ENCODE data around the gene SLC25A45.

Gene SLC25A45

DNA sequence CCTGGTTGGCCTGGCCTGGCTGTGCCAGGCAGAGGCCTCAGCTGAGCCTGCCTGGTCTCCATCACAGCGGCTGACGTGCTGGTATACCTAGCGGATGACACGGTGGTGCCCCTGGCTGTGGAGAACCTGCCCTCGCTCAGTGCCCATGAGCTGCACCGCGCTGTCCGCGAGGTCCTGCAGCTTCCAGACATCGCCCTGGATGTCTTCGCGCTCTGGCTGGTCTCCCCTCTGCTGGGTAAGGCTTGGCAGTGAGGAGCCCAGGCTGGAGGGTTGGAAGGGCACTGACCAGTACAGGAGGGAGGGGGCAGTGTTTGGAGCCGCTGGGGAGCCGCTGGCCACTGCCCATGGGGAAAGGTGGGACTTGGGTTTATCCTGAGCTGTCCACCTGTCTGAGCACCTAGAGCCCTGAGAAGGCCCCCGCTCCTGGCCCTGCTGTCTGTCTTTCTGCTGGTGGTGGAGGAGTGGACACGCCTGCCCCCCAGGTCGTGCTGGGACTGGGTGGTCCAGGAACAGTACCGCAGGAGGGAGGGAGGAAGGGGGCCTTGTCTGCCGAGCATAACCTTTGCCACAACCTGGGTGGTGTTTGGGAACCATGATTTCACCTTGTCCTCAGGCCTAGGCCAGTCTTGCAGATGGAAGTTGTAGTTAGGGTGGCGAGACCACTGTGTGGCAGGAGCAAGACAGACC is 7.0 kb upstream of the SLC25A45 start:
- DNase-seq (ENCODE audit: low read depth): no peak

DNA sequence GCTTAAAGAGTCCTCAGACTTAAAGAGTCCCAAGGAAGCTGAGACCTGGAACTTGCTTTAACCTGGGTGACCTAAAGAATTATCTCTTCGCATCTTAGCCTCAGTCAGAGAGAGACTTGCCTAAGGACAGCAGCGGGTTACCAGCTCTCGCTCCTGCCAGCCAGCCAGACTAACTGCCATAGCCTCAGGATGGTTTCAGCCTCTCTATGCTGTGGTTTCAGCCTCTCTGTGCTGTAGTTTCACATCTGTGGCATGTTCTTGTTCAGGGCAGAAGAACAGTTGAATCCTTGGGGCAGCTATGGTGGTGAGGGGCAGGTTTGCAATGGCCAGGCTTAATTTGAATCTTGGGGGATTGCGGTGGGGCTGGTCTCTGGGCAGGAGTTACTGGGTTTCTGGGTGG is 6.3 kb upstream of the SLC25A45 start:
- DNase-seq (ENCODE audit: low read depth): no peak

DNA sequence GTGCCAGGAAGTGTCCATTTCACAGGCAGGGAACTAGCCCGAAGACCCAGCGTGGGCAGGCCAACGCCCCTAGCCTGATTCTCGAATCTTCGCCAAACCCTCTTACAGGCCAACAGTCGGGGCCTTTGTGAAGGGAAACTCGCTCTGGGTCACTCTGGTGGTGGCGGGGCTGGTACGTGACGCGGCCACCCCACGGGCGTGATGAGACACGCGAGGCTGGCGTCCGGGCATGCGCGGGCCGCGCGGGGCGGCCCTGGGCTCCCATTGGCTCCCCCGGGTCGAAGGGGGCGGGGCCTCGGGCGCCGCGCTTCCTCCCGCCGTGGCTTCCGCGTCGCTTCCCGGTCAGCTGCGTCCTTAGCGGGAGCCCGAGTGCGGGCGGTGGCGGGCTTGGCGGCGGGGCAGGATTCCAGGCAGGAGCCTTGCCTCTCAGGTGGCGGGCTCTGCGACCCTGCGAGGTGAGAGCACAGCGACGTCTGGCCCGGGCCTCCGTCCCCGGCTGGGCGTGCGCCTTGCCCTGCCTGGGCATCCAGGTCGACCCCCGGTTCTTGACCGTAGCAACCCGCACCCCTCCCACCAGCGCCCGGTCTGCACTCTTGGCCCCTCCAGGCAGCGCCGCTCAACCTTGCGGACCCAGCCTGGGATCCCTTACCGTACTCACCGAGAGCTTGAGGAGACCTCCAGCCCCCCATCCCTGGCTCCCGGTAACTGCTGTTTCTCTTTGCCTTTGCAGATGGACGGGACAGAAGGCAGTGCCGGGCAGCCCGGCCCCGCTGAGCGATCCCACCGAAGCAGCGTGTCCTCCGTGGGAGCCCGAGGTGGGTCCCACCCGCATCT is 4.1 kb upstream of the SLC25A45 start, which contains the start of gene FRMD8:
Gene FRMD8 (plus strand): TSS at position 331 of the 834 bp plus-strand sequence. CDS start 400 bp downstream, at position 731.
- DNase-seq (ENCODE audit: low read depth): peak; percentile 82

DNA sequence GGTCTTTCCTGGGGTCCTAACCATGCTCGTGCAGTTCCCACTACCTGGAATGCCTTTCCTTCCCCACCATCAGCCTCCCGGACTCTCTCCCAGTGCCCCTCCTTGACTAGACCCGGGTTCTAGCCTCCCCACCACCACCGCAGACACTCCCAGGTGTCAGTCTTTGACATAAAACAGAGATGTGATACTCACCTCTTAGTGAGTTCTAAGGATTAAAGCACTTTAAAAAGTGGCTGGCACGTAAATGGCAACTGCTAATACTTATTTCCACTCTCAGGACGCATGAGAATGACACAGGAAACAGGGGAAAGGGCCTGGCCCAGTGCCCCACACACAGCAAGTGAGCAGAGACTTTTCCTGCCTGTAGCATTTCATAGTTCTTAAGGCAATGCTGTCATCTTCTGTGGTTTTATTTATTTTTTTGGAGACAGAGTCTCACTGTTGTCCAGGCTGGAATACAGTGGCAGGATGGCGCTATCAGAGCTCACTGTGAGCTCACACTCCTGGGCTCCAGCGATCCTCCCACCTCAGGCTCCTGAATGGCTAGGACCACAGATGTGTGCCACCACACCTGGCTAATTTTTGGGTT is 1.9 kb upstream of the SLC25A45 start:
- DNase-seq (ENCODE audit: low read depth): no peak

DNA sequence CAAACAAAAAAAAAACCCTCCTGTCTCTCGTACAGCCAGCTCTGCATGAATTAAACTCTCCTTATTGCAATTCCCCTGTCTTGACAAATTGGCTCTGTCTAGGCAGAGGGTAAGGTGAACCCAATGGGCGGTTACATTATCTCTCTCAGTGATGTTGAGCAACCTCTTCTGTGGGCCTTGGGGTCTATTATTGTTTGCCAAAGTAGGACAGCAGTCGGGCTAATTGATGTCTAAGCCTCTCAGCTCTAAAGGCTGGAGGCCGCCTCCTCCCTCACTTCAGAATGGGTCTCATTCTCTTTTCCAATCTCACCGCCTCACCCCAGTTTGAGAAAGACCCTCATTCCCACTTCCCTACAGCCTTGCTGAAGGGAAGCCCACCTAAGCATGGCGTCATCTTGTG is 1.3 kb upstream of the SLC25A45 start:
- no peak for DNase-seq (ENCODE audit: low read depth)

DNA sequence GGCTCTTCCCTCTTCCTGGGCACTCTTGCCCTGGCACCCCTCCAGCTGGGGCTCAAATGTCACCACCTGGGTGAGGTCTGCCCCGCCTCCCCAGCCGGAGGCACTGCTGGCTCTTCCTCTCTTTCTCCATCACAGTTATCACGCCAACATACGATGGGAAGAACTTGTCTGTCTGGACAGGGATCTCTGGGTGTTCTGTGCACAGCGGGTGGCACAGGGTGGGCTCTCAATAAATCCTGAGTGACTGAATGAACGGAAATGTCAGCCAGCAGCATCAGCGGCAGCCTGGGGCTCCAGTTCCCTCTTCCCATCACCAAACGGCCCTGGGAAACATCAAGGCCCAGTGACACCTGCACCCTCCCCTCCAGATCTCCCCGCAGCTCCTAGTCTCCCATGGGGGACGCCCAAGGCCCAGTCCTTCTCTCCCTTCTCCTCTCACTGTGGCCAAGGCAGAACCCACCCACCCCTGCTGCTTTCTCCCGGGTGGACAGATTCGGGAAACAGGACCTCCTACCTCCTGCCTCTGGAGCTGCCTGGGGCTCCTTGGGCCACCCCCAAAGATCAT is 440 bp upstream of the SLC25A45 start:
- no peak for DNase-seq (ENCODE audit: low read depth)

DNA sequence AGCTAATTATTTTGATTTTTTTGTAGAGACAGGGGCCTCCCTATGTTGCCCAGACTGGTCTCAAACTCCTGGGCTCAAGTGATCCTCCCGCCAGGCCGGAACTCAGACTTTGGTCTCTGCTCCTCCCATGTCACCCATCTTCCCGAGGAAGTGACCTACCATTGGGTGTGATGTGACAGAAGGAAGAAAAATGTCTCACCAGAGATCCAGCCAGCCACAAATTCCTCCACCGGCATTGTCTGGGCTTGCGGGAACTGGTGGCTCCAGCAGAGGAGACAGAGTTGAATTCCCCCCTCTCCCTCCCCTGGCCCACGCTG is 772 bp downstream of the SLC25A45 start:
- no peak for DNase-seq (ENCODE audit: low read depth)

DNA sequence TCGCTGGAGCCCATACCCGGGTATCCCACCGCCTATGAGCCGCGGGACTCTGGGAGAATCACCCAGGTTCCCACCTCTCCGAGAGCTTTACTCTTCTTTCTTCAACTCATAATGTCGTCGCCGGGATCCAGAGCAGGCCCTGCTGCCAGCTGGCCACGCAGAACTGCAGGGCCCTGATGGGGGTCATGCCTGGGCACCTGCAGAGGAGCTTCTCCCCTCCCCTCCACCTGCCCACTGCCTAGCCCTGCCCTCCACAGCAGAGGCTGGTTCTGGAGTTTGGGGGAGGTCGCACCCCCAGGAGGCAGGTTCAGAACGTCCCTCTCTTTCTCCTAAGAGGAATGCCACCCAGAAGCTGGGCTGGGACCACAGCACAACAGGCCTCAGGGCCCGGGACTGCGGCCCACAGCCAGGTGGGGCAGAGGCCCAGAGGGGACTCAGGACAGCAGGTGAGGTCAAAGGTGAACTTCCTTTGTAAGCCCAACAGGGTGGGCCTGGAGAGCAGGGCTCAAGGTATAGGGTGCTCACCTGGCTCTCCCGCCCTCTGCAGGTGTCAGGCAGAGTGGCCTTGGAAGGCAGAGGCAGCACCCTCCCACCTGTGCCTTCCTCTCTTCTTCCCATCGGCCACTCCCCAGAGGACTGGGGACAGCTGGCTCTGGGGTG is 1.9 kb downstream of the SLC25A45 start:
- no peak for DNase-seq (ENCODE audit: low read depth)

DNA sequence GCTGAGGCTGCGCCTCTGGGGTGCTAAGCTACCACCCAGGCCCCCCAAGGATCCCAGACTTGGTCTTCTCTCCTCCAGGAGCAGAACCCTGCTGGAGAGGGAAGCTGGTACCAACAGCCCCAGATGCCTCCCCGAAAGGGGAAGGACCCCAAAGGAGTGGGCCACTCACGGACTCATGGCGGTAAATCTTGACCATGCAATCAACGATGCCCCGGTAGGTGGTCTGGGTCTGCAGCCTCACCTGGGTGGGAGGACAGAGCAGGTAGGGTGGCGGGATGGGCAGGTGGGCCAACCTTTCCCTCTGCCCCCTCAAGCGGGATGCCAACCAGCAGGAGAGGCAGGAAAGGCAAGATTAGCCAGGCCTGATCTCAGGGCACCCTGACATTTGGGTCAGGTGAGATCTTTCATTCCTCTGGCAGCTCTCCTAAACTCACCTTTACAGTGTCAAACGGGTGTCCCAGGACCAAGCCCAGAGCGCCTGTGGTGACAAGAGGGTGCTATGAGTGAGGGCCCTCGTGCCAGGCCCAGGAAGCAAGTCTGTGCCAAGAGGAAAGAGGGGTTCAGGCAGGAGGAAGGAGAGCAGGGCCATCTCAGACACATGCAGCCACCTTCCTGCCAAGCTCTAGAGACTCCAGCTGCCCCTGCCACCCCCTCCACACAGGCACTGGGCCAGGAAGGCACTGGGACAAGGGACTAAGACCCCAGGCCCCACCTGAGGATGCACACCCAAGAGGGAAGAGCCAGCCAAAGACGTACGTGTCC is 2.6 kb downstream of the SLC25A45 start:
- DNase-seq (ENCODE audit: low read depth): no peak

DNA sequence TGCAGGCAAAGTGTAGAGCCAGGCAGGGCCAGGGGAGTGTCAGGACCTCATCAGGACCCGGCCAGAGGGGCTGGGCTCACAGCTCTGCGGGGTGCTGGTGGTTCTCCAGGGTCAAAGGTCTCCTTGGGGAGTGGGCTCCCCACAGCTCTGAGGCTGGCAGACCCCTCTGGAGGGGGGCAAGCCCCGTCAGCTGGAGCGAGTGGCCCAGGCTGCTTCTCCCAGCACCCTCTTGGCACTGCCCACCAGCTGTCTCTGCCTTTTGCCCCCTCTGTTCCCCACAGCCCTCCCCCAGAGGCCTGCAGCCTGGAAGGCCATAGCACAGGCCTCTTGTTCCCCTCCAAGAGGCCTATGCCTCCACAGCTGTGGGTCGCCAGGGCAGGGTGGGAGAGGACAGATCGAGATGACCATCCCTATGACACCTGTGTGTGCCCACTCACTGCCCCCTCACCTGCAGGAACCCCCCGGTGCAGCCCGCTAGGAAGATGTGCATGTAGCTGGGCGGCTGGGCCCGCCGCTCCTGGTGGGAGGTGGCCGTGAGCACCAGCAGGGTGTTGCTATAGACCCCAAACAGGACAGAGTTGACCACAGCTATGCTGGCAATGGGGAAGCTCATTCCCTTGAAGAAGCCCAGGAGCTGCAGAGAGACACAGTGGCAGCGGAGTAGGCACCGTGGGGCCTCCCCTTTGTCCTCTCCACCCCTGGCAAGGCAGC is 3.4 kb downstream of the SLC25A45 start:
- DNase-seq (ENCODE audit: low read depth): no peak

DNA sequence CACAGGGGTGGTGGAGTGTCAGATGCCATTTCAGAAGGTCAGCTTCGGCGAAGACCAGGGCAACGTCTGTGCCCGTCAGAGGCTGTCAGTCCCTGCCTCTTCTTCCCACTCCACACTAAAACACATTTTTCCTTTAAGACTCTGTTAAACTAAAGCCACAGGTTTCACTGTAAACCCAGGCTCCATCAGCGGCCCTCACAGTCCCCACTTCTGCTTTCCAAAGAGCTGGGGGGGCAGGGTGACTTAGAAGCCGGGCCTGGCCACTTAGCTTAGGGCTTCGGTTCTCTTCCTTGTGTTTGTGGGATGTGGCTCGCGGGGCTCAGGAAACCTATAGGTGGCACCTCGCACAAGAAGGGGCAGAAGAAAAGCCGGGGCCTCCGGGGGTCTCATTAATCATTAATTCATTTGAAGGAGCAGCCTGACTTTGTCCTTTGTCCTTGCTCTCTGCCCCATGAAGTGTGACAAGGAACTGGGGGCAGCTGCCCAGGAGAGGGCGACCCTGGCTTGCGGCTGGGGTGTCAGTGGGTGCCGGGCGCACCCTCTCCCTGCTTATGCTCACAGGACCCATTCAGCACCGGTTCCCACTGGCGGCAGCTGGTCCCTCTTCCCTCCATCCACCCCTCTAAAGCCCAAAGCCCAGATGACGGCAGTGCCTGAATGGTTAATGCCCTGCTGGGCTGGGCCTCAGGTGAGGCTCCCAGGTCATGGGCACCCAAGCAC is 4.1 kb downstream of the SLC25A45 start:
- no peak for DNase-seq (ENCODE audit: low read depth)

DNA sequence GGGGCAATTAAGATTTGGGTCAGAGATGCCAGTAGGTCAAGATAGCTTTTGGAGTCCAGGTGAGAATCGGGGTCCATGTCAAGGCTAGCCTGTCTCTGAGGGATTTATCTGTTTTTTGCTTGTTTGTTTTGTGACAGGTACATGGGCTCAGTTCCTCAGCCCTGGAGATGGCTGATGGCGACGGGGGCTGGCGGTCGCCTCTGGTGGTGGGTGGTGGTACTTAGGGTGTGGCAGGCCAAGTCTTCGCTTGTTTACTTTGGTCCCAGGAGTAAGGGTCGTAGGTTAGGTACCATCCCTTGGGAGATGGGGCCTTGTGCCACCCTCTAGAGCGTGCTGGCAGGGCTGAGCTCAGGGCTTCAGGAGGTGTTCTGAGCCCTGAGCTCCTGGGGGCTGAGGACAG is 4.7 kb downstream of the SLC25A45 start:
- no peak for DNase-seq (ENCODE audit: low read depth)

DNA sequence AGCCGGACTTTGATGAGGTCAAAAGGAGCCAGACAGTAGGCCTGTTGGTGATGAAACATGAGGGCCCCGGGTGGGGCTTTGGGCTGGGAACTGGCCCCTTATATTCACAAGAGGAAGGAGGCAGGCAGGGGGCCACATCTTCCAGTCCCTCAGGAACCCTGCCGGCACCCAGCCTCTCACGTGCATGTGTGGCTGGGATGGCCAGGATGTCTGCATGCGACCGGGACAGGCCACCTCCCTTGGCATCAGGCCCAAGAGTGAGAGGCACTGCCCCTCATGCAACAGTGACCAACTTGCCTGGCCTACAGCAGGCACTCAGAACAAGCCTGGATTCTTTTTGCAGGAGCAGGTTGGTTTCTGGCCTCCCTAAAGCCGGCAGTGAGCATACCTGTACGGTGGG is 5.4 kb downstream of the SLC25A45 start:
- no peak for DNase-seq (ENCODE audit: low read depth)

DNA sequence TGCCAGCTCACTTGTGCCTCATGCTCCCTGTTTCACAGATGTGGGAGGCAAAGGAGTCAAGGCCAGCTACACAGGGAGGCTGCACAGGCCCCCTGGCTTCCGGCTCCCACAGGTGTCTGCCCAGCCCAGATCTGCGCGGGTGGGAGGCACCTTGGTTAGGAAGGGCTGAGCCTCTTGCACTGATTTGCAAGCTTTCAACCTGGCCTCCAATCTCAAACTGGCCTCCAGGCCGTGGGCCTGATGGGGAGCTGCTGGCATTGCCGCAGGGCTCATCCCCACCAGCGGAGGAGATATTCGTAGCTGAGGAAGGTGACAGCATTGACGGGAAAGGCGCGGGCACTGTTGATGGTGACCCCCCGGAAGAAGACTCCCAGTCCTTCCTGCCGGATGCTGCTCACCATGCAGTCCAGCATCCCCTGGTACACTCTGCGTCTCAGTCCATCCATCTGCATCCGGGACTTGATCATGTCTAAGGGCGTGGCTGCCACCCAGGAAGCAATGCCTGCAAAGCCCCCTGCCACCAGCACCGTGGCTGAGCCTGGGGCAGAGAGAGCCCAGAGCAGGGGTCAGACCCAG is 6.2 kb downstream of the SLC25A45 start:
- DNase-seq (ENCODE audit: low read depth): no peak

DNA sequence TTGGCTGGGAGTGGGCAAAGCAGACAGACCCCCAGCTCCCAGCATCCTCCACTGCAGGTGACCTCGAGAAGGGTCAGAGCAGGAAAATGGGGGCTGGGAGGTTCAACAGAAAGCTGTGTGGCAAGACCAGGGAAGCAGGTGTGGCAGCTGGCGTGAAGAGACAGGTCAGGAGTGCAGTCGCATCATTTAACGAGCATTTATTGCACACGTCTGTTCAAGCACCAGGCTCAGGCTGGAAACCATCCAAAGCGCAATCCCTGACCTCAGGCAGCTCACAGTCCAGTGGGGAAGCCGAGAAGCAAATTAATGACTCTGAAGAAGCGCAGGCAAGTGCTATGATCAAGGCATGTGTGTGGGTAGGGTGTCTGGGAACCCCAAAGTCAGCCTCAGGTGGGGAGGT is 7.4 kb downstream of the SLC25A45 start:
- DNase-seq (ENCODE audit: low read depth): no peak

DNA sequence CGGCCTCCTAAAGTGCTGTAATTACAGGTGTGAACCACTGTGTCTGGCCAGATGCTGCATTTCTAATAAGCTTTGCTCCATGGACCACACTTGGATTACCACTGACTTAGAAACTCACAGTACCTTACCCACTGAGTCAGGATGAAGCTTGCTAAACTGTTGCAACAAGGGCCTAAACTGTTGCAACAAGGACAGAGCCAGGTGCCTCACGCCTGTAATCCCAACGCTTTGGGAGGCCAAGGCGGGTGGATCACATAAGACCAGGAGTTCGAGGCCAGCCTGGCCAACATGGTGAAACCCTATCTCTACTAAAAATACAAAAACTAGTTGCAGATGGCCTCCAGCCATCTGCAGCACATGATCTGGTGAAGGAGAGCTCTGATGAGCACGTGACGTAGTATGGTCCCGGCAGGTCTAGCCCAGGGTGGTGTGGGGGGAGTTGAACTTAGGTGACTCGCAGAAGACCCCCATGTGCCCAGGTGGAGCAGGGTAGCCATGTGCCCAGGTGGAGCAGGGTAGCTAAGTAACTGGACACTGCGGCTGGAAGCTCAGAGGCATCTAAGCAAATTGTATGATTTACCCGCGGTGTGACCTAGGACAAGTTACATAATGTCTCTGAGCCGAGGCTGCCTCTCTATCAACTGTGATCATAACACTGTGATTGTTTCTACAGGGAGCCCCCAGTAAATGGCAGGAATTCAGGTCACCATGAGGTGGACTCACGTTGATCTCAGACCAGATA is 8.4 kb downstream of the SLC25A45 start:
- no peak for DNase-seq (ENCODE audit: low read depth)

DNA sequence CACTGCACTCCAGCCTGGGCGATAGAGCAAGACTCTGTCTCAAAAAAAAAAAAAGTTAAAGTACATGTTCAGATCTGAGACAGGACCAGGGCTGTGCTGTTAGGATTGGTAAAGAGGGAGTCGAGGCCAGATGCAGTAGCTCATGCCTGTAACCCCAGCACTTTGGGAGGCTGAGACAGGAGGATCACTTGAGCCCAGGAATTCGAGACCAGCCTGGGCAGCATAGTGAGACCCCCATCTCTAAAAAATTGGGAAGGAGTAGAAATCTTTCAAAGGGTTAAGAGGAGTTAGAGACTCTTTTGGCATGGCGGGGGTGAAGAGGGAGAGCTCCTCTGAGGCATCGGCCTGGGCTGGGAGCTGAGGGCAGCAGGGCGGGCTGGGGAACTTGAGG is 11.8 kb downstream of the SLC25A45 start:
- DNase-seq (ENCODE audit: low read depth): no peak

DNA sequence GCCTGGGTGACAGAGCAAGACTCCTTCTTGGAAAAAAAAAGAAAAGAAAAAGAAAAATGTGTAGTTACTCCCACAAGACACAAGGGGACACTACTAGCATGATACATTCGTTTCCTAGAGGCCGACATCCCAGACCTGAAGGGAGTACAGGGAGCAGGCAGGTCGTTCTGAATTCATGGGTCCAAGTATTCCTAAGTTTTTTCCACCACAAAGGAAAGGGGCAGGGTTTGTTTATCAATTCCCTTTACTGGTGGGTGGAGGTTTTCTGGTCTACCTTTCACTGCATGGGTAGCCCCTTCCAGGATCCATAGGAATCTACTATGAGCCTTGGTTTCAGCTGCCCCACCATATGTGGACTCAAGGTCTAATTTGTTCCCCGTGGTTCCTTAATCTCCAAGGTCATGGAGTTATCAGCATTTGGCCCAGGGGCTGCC is 16.1 kb downstream of the SLC25A45 start:
- no peak for DNase-seq (ENCODE audit: low read depth)

DNA sequence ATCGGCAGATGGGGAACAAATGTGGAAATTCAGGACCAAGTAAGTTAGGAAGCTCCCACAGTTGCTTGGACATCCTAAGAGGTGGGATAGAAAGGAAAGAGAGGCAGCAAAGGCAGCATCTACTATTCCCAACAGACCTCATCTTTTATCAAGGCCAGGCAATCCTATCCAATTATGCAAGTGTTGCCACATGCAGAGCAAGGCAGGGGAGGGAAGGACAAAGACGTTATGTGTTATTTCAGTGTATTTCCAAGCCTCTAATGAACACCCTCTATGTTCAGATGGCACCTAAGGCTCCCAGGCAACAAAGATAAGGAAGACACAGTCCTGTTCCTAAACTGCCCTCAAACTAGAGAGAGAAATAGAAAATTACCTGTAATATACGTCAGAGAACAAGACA is 18.7 kb downstream of the SLC25A45 start:
- DNase-seq (ENCODE audit: low read depth): no peak

All from stimulated activated CD8-positive, alpha-beta memory T cell treated with anti-CD3 and anti-CD28 coated beads, Interleukin-12 subunit alpha, Interleukin-12 subunit beta, amount 100 ng/mL, for 1 hour (primary cell).